ENCODE measurements around the gene AP2B1.

The AP2B1 gene

DNA sequence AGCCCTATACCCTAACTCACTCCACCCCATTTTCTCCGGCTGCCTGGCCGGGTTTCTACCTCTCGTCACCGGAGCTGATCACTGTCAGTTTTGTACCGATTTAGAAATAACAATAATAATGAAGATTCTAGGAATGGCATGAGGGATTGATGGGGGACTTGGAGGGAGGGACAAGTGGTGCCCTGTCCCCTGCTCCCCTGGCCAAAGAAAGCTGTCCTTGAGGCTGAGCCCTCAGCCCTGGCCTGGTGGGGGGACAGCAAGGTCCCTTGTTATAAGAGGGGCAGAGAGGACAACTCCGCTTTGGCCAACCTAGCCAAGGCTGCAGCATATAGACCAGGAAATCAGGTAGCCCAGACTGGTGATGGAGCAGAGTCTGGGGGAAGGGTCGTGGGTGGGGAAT, 155.4 kb downstream of the AP2B1 start:
- TF ChIP-seq, protein P1, sequence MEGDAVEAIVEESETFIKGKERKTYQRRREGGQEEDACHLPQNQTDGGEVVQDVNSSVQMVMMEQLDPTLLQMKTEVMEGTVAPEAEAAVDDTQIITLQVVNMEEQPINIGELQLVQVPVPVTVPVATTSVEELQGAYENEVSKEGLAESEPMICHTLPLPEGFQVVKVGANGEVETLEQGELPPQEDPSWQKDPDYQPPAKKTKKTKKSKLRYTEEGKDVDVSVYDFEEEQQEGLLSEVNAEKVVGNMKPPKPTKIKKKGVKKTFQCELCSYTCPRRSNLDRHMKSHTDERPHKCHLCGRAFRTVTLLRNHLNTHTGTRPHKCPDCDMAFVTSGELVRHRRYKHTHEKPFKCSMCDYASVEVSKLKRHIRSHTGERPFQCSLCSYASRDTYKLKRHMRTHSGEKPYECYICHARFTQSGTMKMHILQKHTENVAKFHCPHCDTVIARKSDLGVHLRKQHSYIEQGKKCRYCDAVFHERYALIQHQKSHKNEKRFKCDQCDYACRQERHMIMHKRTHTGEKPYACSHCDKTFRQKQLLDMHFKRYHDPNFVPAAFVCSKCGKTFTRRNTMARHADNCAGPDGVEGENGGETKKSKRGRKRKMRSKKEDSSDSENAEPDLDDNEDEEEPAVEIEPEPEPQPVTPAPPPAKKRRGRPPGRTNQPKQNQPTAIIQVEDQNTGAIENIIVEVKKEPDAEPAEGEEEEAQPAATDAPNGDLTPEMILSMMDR (IDR thresholded peaks at IDR 0.05; ENCODE audit: low read depth, low read length, poor library complexity, severe bottlenecking), result no peak
- TF ChIP-seq EZH2phosphoT487 (IDR thresholded peaks at IDR 0.05; ENCODE audit: borderline replicate concordance, low read length), result no peak
- H3F3A ChIP-seq (ENCODE audit: control insufficient read depth, insufficient read depth), result no peaks in the 10 kb centered on the region
- no peak overlapping the region for H3K27ac ChIP-seq (ENCODE audit: low read depth, low read length)
- no peaks in the 10 kb centered on the region for H3K36me3 ChIP-seq (ENCODE audit: control insufficient read depth, low read length)
- H3K9me3 ChIP-seq (ENCODE audit: control insufficient read depth, insufficient read depth, low read length), result no peaks in the 10 kb centered on the region
- peaks cover 7% of the 10 kb centered on the region for H3K27me3 ChIP-seq (ENCODE audit: control insufficient read depth, low read length)
- H4K20me1 ChIP-seq (ENCODE audit: control insufficient read depth, insufficient read depth, low read depth, low read length), result no peaks in the 10 kb centered on the region
- no peaks in the 10 kb centered on the region for H3K9me2 ChIP-seq (replicated peaks; ENCODE audit: control insufficient read depth, low read length)
- no peak overlapping the region for H3K4me3 ChIP-seq (ENCODE audit: low read length)
- no peaks in the 10 kb centered on the region for H3K79me2 ChIP-seq (ENCODE audit: control insufficient read depth, low read length)
- no peak overlapping the region for H3K4me2 ChIP-seq (ENCODE audit: low read length)
- no peaks in the 10 kb centered on the region for H3K4me1 ChIP-seq (ENCODE audit: control insufficient read depth, low read length)

DNA sequence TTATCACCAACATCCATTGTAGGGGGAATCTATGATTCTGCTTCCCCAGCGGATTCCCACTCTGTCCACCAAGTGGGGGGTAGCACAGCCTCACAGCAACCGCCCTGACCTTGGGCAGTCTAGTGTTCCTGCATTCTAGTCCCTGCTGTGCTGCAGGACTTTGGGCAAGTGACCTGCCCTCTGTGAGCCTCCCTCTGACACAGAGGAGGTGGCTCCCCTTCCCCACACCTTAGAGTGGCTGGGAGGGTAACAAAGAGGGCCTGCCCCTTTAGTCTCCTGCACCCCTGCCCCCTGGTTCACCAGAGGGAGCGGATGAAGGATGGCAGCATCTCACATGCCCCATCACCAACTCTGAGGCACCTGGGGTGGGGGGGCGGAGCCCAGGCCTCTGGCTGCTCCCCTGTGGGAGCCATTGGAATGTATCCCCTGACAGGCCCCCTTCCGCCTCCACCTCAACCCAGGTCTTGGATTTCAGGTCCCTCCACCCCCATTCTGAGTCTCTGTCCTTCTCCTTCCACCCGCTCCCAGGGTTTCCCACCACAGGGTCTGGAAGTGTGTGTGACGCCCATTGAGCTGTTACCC, 155.9 kb downstream of the AP2B1 start:
- H3K4me3 ChIP-seq (ENCODE audit: low read length), result no peak overlapping the region
- no peaks in the 10 kb centered on the region for H3F3A ChIP-seq (ENCODE audit: control insufficient read depth, insufficient read depth)
- no peaks in the 10 kb centered on the region for H3K9me3 ChIP-seq (ENCODE audit: control insufficient read depth, insufficient read depth, low read length)
- TF ChIP-seq EZH2phosphoT487 (IDR thresholded peaks at IDR 0.05; ENCODE audit: borderline replicate concordance, low read length), result no peak
- TF ChIP-seq, protein P1 (IDR thresholded peaks at IDR 0.05; ENCODE audit: low read depth, low read length, poor library complexity, severe bottlenecking), result no peak
- no peaks in the 10 kb centered on the region for H3K36me3 ChIP-seq (ENCODE audit: control insufficient read depth, low read length)
- no peak overlapping the region for H3K27ac ChIP-seq (ENCODE audit: low read depth, low read length)
- no peaks in the 10 kb centered on the region for H3K9me2 ChIP-seq (replicated peaks; ENCODE audit: control insufficient read depth, low read length)
- no peaks in the 10 kb centered on the region for H4K20me1 ChIP-seq (ENCODE audit: control insufficient read depth, insufficient read depth, low read depth, low read length)
- peaks cover 7% of the 10 kb centered on the region for H3K27me3 ChIP-seq (ENCODE audit: control insufficient read depth, low read length)
- no peaks in the 10 kb centered on the region for H3K4me1 ChIP-seq (ENCODE audit: control insufficient read depth, low read length)
- H3K79me2 ChIP-seq (ENCODE audit: control insufficient read depth, low read length), result no peaks in the 10 kb centered on the region
- no peak overlapping the region for H3K4me2 ChIP-seq (ENCODE audit: low read length)

DNA sequence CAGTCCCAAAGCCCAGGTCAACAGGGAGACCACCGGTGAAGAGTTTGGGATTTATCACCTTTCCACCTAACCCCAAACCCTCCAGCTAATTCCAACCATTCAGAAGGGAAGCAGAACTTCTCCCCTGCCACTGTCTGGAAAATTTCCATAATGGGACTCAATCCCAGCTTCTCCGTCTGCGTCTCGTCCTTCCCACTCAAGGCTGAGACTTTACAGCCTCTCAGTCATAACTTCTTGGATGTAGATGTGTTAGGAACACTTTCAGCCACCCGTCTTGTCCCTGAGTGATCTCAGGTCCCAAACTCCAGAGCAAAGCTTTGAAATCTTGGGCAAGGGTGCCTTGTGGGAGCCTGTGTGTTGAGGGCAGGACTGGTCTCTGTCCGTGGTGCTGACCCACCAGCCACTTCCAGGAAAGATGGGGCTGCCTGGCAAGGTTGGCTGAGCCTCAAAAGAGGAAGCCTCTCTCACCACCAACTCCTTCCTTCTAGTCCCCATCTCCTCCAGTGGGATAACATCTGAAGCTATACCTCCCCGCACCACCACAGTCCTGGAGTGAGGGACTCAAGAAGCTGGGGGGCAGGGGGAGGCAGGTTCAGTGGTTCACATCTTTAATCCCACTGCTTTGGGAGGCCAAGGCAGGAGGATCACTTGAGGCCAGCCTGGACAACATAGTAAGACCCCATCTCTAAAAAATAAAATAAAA, 156.7 kb downstream of the AP2B1 start:
- Histone ChIP-seq H3K4me2 (ENCODE audit: low read length) (no peak overlapping the region), H3K4me3 (ENCODE audit: low read length) (no peak overlapping the region), H3K4me1 (ENCODE audit: control insufficient read depth, low read length) (no peaks in the 10 kb centered on the region), H3K27ac (ENCODE audit: low read depth, low read length) (no peak overlapping the region), H3K9me3 (ENCODE audit: control insufficient read depth, insufficient read depth, low read length) (no peaks in the 10 kb centered on the region), H3K9me2 (replicated peaks; ENCODE audit: control insufficient read depth, low read length) (no peaks in the 10 kb centered on the region), H4K20me1 (ENCODE audit: control insufficient read depth, insufficient read depth, low read depth, low read length) (no peaks in the 10 kb centered on the region), H3K36me3 (ENCODE audit: control insufficient read depth, low read length) (no peaks in the 10 kb centered on the region), H3K79me2 (ENCODE audit: control insufficient read depth, low read length) (no peaks in the 10 kb centered on the region), H3K27me3 (ENCODE audit: control insufficient read depth, low read length) (peaks cover 9% of the 10 kb centered on the region), H3F3A (ENCODE audit: control insufficient read depth, insufficient read depth) (no peaks in the 10 kb centered on the region)
- TF ChIP-seq EZH2phosphoT487 (IDR thresholded peaks at IDR 0.05; ENCODE audit: borderline replicate concordance, low read length), result no peak
- TF ChIP-seq, protein P1 (IDR thresholded peaks at IDR 0.05; ENCODE audit: low read depth, low read length, poor library complexity, severe bottlenecking), result no peak

Measured in DOHH2 (cell line).